Activated naive CD4-positive, alpha-beta T cell treated with anti-CD3 and anti-CD28 coated beads for 36 hours (primary cell): Measurements from ENCODE around the gene HNRNPA3. TPM values are rescaled to one million over a fixed set of nuclear protein-coding genes. Genes with fewer than 3 reads are reported as not detected.
A peak's percentile ranks its signal among the peaks of the same experiment; 100 is the strongest.

Source experiments
- CTCF ChIA-PET: fragments of 350-600 bp; sonication (Branson Sonifier 250); formaldehyde crosslinking; loops from one replicate; lab custom pipeline; 2021; ENCODE audit warnings: antibody characterized with exemption; lab: Charles Lee
- DNase-seq: peaks from one replicate; pipeline ENCODE4 v3.0.0-alpha.2; 2020
- H3K27ac Mint-ChIP-seq: one replicate; pipeline ENCODE4 v1.8.0; 2021; ENCODE audit warnings: mild to moderate bottlenecking, mixed read lengths
- H3K27me3 Mint-ChIP-seq: one replicate; pipeline ENCODE4 v1.8.0; 2021; ENCODE audit warnings: low read depth, mixed read lengths
- H3K36me3 Mint-ChIP-seq: one replicate; pipeline ENCODE4 v1.8.0; 2021; ENCODE audit warnings: low read depth, mixed read lengths
- H3K4me1 Mint-ChIP-seq: one replicate; pipeline ENCODE4 v1.8.0; 2021; ENCODE audit warnings: low read depth, mixed read lengths
- H3K4me3 Mint-ChIP-seq: one replicate; pipeline ENCODE4 v1.8.0; 2021; ENCODE audit warnings: mild to moderate bottlenecking, moderate library complexity, mixed read lengths
- H3K9me3 Mint-ChIP-seq: one replicate; pipeline ENCODE4 v1.8.0; 2021; ENCODE audit warnings: mixed read lengths
- intact Hi-C: fragments of 100-400 bp; cut with micrococcal nuclease; formaldehyde crosslinking; loops from one replicate; pipeline ENCODE4 v1.15.1; 2023
- total RNA-seq, 2 experiments: library from RNA; stranded (reverse); gene quantifications; one replicate each; pipeline ENCODE4 v1.2.3, GENCODE V29; 2021

The HNRNPA3 gene
- total RNA-seq, 2 experiments from 2014 or later: 312 to 340 TPM

GRCh38 chr2:177249038-177249437, 36.4 kb downstream of the HNRNPA3 start:
- DNase-seq: no peak
- peaks cover 86% of the 10 kb centered on the region for H3K4me1 Mint-ChIP-seq
- H3K36me3 Mint-ChIP-seq: peaks cover 36% of the 10 kb centered on the region
- H3K9me3 Mint-ChIP-seq: no peaks in the 10 kb centered on the region
- intact Hi-C loops: no loop called here
- CTCF ChIA-PET: interaction anchor here (0.7 to 1.2 kb wide), 2 partner anchors 11 to 66 kb away, joined by 3 read pairs; no protein-coding TSS in a partner anchor
- H3K4me3 Mint-ChIP-seq: no peak overlapping the region
- peak overlapping the region; percentile 53 for H3K27ac Mint-ChIP-seq
- no peaks in the 10 kb centered on the region for H3K27me3 Mint-ChIP-seq

GRCh38 chr2:177250461-177250860, 37.9 kb downstream of the HNRNPA3 start:
- H3K9me3 Mint-ChIP-seq: no peaks in the 10 kb centered on the region
- intact Hi-C loops: no loop called here
- H3K4me3 Mint-ChIP-seq: no peak overlapping the region
- H3K27ac Mint-ChIP-seq: peak overlapping the region; percentile 88
- no peak for DNase-seq
- CTCF ChIA-PET: interaction anchor here (1.2 kb wide), 1 partner anchor 13 kb away, joined by 3 read pairs; no protein-coding TSS in a partner anchor
- H3K27me3 Mint-ChIP-seq: no peaks in the 10 kb centered on the region
- H3K36me3 Mint-ChIP-seq: peaks cover 38% of the 10 kb centered on the region
- H3K4me1 Mint-ChIP-seq: peaks cover 86% of the 10 kb centered on the region

- intact Hi-C loops: no loop called here
- Mint-ChIP-seq H3K27ac (peak overlapping the region; percentile 88), H3K36me3 (peaks cover 38% of the 10 kb centered on the region), H3K27me3 (no peaks in the 10 kb centered on the region), H3K4me3 (peak overlapping the region; percentile 12), H3K9me3 (no peaks in the 10 kb centered on the region), H3K4me1 (peaks cover 85% of the 10 kb centered on the region)
- no peak for DNase-seq
- CTCF ChIA-PET: interaction anchor here (0.8 kb wide), 1 partner anchor 14 kb away, joined by 4 read pairs; the partner anchor contains the start of gene NFE2L2
Observed at GRCh38 chr2:177251165-177251542, 38.6 kb downstream of the HNRNPA3 start.

- H3K4me3 Mint-ChIP-seq: no peak overlapping the region
- CTCF ChIA-PET: interaction anchor here (1.3 to 1.8 kb wide), 6 partner anchors 8 to 88 kb away, joined by 3 to 6 read pairs (median 4); partner anchors contain the start of gene NFE2L2
- intact Hi-C loops: loop anchor here (1.0 to 2.0 kb wide), 5 partner anchors 10 to 89 kb away; partner anchors contain the start of gene HNRNPA3
- no peaks in the 10 kb centered on the region for H3K27me3 Mint-ChIP-seq
- peak overlapping the region; percentile 88 for H3K27ac Mint-ChIP-seq
- DNase-seq: no peak
- H3K36me3 Mint-ChIP-seq: peaks cover 46% of the 10 kb centered on the region
- H3K4me1 Mint-ChIP-seq: peaks cover 88% of the 10 kb centered on the region
- H3K9me3 Mint-ChIP-seq: no peaks in the 10 kb centered on the region
Observed at GRCh38 chr2:177252808-177253531, 40.4 kb downstream of the HNRNPA3 start.

GRCh38 chr2:177253704-177254103, 41.1 kb downstream of the HNRNPA3 start:
- Mint-ChIP-seq H3K4me1 (peaks cover 89% of the 10 kb centered on the region), H3K4me3 (no peak overlapping the region), H3K9me3 (peaks cover 4% of the 10 kb centered on the region), H3K36me3 (peaks cover 49% of the 10 kb centered on the region), H3K27me3 (no peaks in the 10 kb centered on the region), H3K27ac (peak overlapping the region; percentile 88)
- no peak for DNase-seq
- CTCF ChIA-PET: interaction anchor here (1.4 to 2.1 kb wide), 5 partner anchors 10 to 89 kb away, joined by 3 to 9 read pairs (median 4); partner anchors contain the start of gene NFE2L2
- intact Hi-C loops: loop anchor here (2.0 kb wide), 1 partner anchor 31 kb away; no protein-coding TSS in a partner anchor

GRCh38 chr2:177254433-177255226, 42.0 kb downstream of the HNRNPA3 start:
- Mint-ChIP-seq H3K36me3 (peaks cover 52% of the 10 kb centered on the region), H3K4me3 (no peak overlapping the region), H3K4me1 (peaks cover 95% of the 10 kb centered on the region), H3K27ac (peak overlapping the region; percentile 88), H3K9me3 (peaks cover 4% of the 10 kb centered on the region), H3K27me3 (no peaks in the 10 kb centered on the region)
- peak; percentile 31 for DNase-seq
- CTCF ChIA-PET: interaction anchor here (0.6 to 2.1 kb wide), 7 partner anchors 10 to 188 kb away, joined by 3 to 9 read pairs (median 4); partner anchors contain the start of gene NFE2L2
- intact Hi-C loops: no loop called here

- CTCF ChIA-PET: interaction anchor here (0.7 to 2.1 kb wide), 5 partner anchors 9 to 91 kb away, joined by 3 to 9 read pairs (median 5); partner anchors contain the start of gene NFE2L2
Observed at GRCh38 chr2:177255227-177255601, 42.6 kb downstream of the HNRNPA3 start.

GRCh38 chr2:177256026-177256425, 43.4 kb downstream of the HNRNPA3 start:
- Mint-ChIP-seq H3K4me3 (no peak overlapping the region), H3K27ac (peak overlapping the region; percentile 81), H3K36me3 (peaks cover 49% of the 10 kb centered on the region), H3K27me3 (no peaks in the 10 kb centered on the region), H3K4me1 (peaks cover 93% of the 10 kb centered on the region), H3K9me3 (peaks cover 4% of the 10 kb centered on the region)
- no peak for DNase-seq
- CTCF ChIA-PET: interaction anchor here (0.7 to 1.0 kb wide), 2 partner anchors 10 to 14 kb away, joined by 3 read pairs; no protein-coding TSS in a partner anchor
- intact Hi-C loops: no loop called here

More at GRCh38 chr2:177255227-177255601, 42.6 kb downstream of the HNRNPA3 start:
- peaks cover 96% of the 10 kb centered on the region for H3K4me1 Mint-ChIP-seq
- peak overlapping the region; percentile 62 for H3K27ac Mint-ChIP-seq
- DNase-seq: no peak
- H3K4me3 Mint-ChIP-seq: no peak overlapping the region
- intact Hi-C loops: no loop called here
- peaks cover 53% of the 10 kb centered on the region for H3K36me3 Mint-ChIP-seq
- no peaks in the 10 kb centered on the region for H3K27me3 Mint-ChIP-seq
- peaks cover 4% of the 10 kb centered on the region for H3K9me3 Mint-ChIP-seq

GRCh38 chr2:177256695-177257094, 44.1 kb downstream of the HNRNPA3 start:
- H3K9me3 Mint-ChIP-seq: peaks cover 4% of the 10 kb centered on the region
- H3K4me1 Mint-ChIP-seq: peaks cover 94% of the 10 kb centered on the region
- H3K36me3 Mint-ChIP-seq: peaks cover 50% of the 10 kb centered on the region
- intact Hi-C loops: no loop called here
- CTCF ChIA-PET: interaction anchor here (0.6 to 1.0 kb wide), 3 partner anchors 9 to 15 kb away, joined by 3 read pairs; no protein-coding TSS in a partner anchor
- no peaks in the 10 kb centered on the region for H3K27me3 Mint-ChIP-seq
- H3K4me3 Mint-ChIP-seq: no peak overlapping the region
- H3K27ac Mint-ChIP-seq: peak overlapping the region; percentile 81
- DNase-seq: no peak

- intact Hi-C loops: no loop called here
- CTCF ChIA-PET: interaction anchor here (0.6 kb wide), 1 partner anchor 14 kb away, joined by 3 read pairs; no protein-coding TSS in a partner anchor
Observed at GRCh38 chr2:177257471-177257870, 44.9 kb downstream of the HNRNPA3 start.

GRCh38 chr2:177258059-177258458, 45.5 kb downstream of the HNRNPA3 start:
- H3K27me3 Mint-ChIP-seq: no peaks in the 10 kb centered on the region
- intact Hi-C loops: no loop called here
- CTCF ChIA-PET: no interaction called here
- H3K4me1 Mint-ChIP-seq: peaks cover 87% of the 10 kb centered on the region
- H3K9me3 Mint-ChIP-seq: peaks cover 4% of the 10 kb centered on the region
- H3K27ac Mint-ChIP-seq: peak overlapping the region; percentile 50
- peaks cover 48% of the 10 kb centered on the region for H3K36me3 Mint-ChIP-seq
- DNase-seq: no peak
- no peak overlapping the region for H3K4me3 Mint-ChIP-seq

More at GRCh38 chr2:177257471-177257870, 44.9 kb downstream of the HNRNPA3 start:
- Mint-ChIP-seq H3K4me1 (peaks cover 93% of the 10 kb centered on the region), H3K9me3 (peaks cover 4% of the 10 kb centered on the region), H3K4me3 (no peak overlapping the region), H3K27me3 (no peaks in the 10 kb centered on the region), H3K27ac (peak overlapping the region; percentile 81), H3K36me3 (peaks cover 51% of the 10 kb centered on the region)
- DNase-seq: no peak
